ENCODE results near the gene CTXND1. TPM values are rescaled to one million over a fixed set of nuclear protein-coding genes. Genes with fewer than 3 reads are reported as not detected.

Gene CTXND1
- total RNA-seq, 1 donor from 2014 or later = 1.1 TPM

DNA sequence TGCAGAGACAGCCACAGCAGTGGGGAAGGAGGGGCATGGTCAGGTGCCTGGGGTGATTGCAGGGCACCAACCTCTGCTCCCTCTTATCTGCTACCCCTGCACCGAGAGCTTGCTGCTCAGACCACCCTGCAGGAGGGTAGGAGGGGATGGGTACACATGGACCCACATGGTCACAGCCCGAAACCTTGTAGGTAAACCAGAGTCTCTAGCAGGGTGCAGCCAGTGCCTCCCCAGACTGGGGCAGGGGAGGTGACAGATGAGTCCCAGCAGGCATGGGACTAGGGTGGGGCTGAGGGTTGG is 50.0 kb downstream of the CTXND1 start:
- Mint-ChIP-seq H3K9me3 (no peaks in the 10 kb centered on the region), H3K27ac (no peak overlapping the region), H3K27me3 (peaks cover 14% of the 10 kb centered on the region), H3K36me3 (no peaks in the 10 kb centered on the region), H3K4me1 (ENCODE audit: unreplicated experiment) (no peaks in the 10 kb centered on the region), H3K4me3 (no peak overlapping the region)
- no peak for DNase-seq (ENCODE audit: extremely low spot score, unreplicated experiment)
- TF ChIP-seq, protein P1, sequence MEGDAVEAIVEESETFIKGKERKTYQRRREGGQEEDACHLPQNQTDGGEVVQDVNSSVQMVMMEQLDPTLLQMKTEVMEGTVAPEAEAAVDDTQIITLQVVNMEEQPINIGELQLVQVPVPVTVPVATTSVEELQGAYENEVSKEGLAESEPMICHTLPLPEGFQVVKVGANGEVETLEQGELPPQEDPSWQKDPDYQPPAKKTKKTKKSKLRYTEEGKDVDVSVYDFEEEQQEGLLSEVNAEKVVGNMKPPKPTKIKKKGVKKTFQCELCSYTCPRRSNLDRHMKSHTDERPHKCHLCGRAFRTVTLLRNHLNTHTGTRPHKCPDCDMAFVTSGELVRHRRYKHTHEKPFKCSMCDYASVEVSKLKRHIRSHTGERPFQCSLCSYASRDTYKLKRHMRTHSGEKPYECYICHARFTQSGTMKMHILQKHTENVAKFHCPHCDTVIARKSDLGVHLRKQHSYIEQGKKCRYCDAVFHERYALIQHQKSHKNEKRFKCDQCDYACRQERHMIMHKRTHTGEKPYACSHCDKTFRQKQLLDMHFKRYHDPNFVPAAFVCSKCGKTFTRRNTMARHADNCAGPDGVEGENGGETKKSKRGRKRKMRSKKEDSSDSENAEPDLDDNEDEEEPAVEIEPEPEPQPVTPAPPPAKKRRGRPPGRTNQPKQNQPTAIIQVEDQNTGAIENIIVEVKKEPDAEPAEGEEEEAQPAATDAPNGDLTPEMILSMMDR (conservative IDR thresholded peaks at IDR 0.05) = no peak

DNA sequence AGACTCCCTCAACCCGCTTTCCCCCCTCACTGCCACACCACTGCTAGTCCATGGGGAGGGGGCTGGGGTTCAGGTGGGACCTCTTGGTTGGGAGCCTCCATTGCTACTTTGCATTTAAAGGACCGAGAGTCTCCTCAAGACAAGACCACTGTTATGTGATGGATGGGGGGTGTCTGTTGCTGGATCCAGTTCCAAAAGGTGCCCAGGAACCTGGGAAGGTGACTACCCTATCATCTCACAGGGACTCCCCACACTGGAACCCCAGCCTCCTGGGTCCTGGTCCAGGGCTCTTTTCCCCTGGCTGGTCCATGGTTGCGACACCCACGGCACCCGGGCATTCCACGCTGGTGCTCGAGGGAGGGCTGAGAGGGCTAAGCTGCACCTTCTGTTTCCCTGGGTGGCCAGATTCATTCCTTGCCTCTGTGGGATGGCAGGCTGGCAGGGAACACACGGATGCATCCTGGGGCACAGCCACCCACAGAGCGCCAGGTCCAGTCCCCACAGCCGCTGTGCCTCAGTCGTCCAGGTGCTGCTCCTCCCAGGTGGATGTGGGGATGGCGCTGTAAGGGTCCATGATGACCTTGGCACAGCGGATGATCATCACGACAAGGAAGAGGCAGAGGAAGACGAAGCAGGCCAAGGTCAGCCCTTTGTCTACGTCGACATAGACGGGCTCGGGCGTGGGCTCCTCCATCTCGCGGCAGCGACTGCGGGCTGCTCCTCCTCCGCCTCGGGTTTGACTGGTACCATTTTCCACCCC is 50.6 kb downstream of the CTXND1 start:
- H3K4me3 Mint-ChIP-seq = no peak overlapping the region
- H3K9me3 Mint-ChIP-seq = no peaks in the 10 kb centered on the region
- TF ChIP-seq, protein P1 (conservative IDR thresholded peaks at IDR 0.05) = no peak
- H3K27me3 Mint-ChIP-seq = peaks cover 8% of the 10 kb centered on the region
- no peaks in the 10 kb centered on the region for H3K36me3 Mint-ChIP-seq
- no peak overlapping the region for H3K27ac Mint-ChIP-seq
- no peak for DNase-seq (ENCODE audit: extremely low spot score, unreplicated experiment)
- no peaks in the 10 kb centered on the region for H3K4me1 Mint-ChIP-seq (ENCODE audit: unreplicated experiment)

GRCh38 chr15:80199869-80200268 is 52.1 kb downstream of the CTXND1 start:
- TF ChIP-seq, protein P1 (conservative IDR thresholded peaks at IDR 0.05) = no peak
- Mint-ChIP-seq H3K36me3 (no peaks in the 10 kb centered on the region), H3K4me1 (ENCODE audit: unreplicated experiment) (no peaks in the 10 kb centered on the region), H3K4me3 (no peak overlapping the region), H3K27ac (no peak overlapping the region), H3K27me3 (peaks cover 8% of the 10 kb centered on the region), H3K9me3 (no peaks in the 10 kb centered on the region)
- no peak for DNase-seq (ENCODE audit: extremely low spot score, unreplicated experiment)

GRCh38 chr15:80199366-80199765 is 52.6 kb downstream of the CTXND1 start:
- DNase-seq (ENCODE audit: extremely low spot score, unreplicated experiment) = no peak
- H3K27me3 Mint-ChIP-seq = peaks cover 8% of the 10 kb centered on the region
- no peak overlapping the region for H3K4me3 Mint-ChIP-seq
- H3K27ac Mint-ChIP-seq = no peak overlapping the region
- TF ChIP-seq, protein P1 (conservative IDR thresholded peaks at IDR 0.05) = no peak
- no peaks in the 10 kb centered on the region for H3K36me3 Mint-ChIP-seq
- H3K4me1 Mint-ChIP-seq (ENCODE audit: unreplicated experiment) = no peaks in the 10 kb centered on the region
- H3K9me3 Mint-ChIP-seq = peaks cover 4% of the 10 kb centered on the region

DNA sequence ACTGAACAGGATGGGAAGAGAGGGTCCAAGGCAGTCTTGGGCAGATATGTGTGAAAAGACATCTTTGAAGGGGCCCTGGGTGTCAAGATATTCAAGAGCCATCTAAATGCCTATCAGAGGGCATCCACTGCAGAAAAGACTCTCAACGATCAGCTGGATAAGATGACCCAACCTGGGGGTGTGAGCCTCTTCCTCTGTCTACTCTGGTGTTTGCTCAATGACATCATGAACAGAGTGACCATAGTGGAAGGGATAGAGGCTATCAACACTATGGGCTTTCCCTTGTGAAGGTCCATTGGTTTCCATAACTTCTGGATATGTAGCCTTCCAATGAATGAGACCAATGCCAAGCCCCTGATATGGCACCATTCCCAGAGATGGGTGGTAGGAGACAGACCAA is 57.1 kb downstream of the CTXND1 start:
- DNase-seq (ENCODE audit: extremely low spot score, unreplicated experiment) = no peak
- TF ChIP-seq, protein P1 (conservative IDR thresholded peaks at IDR 0.05) = no peak
- H3K27me3 Mint-ChIP-seq = peaks cover 8% of the 10 kb centered on the region
- no peaks in the 10 kb centered on the region for H3K36me3 Mint-ChIP-seq
- peaks cover 6% of the 10 kb centered on the region for H3K9me3 Mint-ChIP-seq
- H3K27ac Mint-ChIP-seq = no peak overlapping the region
- no peaks in the 10 kb centered on the region for H3K4me1 Mint-ChIP-seq (ENCODE audit: unreplicated experiment)
- no peak overlapping the region for H3K4me3 Mint-ChIP-seq

Measured in type B pancreatic cell (in vitro differentiated cells).